Gastroesophageal sphincter (tissue), 3 donors: Measurements from ENCODE around the gene PKIG.

Source experiments
- POLR2A ChIP-seq, 2 donors: fragments of 450-650 bp; IDR thresholded peaks; one replicate each; pipeline ENCODE4 v1.6.1; 2017; ENCODE audit warnings: antibody characterized with exemption in 2 of 2, mild to moderate bottlenecking in 2 of 2, moderate library complexity in 1 of 2
- TF ChIP-seq, protein P1 (sequence below), 4 experiments: fragments of 200-600 bp in 2 of 4; fragments of 450-650 bp in 2 of 4; sonication (generic) in 1 of 4; IDR thresholded peaks; one replicate each; pipeline ENCODE4 v1.5.1; 2017 to 2019; ENCODE audit warnings: antibody characterized with exemption in 4 of 4, mild to moderate bottlenecking in 2 of 4, moderate library complexity in 2 of 4

GRCh38 chr20:44629017-44629385 is 46.6 kb downstream of the PKIG start:
- no peak for TF ChIP-seq POLR2A (IDR thresholded peaks at IDR 0.05)
- TF ChIP-seq, protein P1, sequence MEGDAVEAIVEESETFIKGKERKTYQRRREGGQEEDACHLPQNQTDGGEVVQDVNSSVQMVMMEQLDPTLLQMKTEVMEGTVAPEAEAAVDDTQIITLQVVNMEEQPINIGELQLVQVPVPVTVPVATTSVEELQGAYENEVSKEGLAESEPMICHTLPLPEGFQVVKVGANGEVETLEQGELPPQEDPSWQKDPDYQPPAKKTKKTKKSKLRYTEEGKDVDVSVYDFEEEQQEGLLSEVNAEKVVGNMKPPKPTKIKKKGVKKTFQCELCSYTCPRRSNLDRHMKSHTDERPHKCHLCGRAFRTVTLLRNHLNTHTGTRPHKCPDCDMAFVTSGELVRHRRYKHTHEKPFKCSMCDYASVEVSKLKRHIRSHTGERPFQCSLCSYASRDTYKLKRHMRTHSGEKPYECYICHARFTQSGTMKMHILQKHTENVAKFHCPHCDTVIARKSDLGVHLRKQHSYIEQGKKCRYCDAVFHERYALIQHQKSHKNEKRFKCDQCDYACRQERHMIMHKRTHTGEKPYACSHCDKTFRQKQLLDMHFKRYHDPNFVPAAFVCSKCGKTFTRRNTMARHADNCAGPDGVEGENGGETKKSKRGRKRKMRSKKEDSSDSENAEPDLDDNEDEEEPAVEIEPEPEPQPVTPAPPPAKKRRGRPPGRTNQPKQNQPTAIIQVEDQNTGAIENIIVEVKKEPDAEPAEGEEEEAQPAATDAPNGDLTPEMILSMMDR (IDR thresholded peaks at IDR 0.05) = no peak
